HG02763 (cell line): ENCODE results near the gene RAB35.
"Not testable (repeated sequence)": the region's sequence is repeated elsewhere in the genome, so short reads cannot be mapped to it uniquely, and the experiment has no call there.

Experiments used
- ATAC-seq: cut with Tn5 transposase; IDR thresholded peaks from one replicate; pipeline ENCODE4 v1.9.1; 2021; ENCODE audit warnings: mild to moderate bottlenecking, moderate library complexity; ENCODE audit not compliant: unreplicated experiment

The RAB35 gene

DNA sequence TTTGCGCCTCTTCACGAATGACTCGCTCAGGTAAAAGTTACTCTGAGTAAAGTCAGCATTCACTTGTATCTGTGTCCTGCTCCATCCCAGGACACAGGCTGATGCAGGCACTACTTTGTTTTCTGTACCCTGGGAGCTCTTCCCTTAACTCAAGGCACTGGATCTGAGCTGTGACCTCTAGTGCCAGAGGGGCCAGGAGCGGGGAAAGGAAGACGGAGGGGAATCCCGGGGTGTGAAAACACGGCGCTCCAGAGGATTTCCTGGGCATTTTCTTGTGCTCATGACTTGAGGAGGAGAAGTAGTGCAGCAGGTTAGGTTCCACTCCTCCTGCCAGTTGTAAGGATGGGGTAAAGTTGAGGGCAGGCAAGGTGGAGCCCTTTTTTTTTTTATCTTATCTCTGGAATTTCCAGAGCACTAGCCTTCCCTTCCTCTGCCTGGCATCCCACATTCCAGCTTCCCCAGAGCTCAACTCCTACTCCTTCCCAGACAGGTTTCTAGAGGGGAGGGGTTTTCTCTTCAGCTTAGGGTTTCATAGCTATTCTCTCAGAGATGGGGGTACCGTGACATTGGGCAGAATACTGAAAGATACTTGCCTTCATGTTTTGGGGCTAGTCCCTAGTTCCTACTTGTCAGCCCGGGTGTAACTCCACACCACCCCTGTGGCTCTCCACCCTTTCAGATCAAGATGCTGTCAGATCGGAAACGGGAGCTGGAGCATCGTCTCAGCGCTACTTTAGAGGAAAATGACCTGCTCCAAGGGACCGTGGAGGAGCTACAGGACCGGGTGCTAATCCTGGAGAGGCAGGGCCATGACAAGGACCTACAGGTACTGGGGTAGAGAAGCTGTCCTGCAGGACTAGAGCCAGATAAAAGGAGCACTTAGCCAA lies 52.3 kb downstream of the RAB35 start:
- ATAC-seq: no peak

DNA sequence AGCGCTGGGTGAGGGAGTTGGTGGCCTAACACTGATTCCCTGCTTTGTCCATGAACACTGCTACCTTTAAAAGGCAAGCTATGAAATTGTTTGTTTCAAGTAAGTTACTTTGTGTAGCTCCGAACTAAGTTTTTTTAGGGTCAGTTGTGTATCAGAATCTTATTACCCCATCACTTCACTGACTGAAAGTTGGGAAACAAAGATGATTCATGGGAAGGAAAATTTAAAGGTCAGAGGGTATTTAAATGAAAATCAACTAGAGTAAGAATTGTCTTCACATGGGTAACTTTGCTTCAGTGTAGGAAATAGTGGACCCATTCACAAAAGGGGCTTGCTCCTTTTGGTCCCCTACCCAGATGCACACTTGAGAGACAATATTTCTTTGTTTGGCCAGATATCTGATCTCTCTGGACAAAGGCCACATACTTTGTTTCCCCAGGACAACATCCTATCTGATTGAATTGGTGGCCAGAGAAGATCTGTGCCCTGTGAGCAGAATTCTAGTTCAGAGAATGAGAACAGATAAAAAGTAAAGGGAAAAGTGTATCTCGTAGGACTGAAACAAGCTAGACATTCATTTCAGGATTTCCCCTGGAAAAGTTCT lies 53.5 kb downstream of the RAB35 start:
- no peak for ATAC-seq

DNA sequence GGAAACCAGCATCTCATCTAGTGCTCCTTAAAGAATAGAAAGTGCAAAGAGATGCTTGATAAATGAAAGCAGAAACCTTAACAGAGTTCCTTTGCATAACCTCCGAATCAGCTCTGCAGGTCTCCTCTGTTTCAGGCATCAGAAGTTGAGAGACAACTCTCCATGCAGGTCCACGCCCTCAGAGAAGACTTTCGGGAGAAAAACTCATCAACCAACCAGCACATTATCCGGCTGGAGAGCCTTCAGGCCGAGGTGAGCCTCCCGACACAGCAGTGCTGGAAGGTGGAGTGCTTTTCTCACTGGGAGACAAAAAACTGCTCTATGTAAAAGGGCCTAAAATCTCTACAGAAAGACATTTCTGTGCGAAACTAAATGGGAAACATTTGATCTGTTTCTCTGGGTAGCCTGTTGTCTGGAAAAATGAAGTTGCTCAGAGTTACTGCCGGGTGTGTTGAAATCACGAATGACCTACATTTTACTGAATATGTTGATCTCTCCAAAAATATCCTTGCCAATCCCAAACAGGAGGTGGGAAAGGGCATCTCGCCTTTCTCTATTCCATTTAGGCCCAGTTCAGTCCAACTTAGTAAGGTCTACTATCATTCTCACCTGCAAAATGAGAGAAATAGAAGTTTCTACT lies 54.9 kb downstream of the RAB35 start:
- no peak for ATAC-seq

DNA sequence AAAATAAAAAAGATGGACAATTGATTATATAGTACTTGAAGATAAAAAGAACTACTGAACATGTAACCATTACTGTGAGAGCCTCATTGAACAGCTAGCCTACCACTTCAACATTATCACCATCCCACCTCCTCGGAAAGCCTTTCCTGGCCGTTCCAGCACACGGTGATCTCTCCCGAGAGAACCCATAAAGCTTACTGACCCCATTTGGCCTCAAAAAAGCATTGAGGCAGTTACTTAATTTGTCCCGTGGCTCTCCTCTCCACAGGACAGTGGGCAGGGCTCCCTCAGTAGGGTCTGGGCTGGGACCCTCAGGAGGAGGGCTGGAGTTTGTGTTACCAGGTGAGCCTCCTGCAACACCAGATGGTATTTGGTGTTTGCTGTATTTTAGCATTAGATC lies 55.8 kb downstream of the RAB35 start:
- ATAC-seq: no peak

DNA sequence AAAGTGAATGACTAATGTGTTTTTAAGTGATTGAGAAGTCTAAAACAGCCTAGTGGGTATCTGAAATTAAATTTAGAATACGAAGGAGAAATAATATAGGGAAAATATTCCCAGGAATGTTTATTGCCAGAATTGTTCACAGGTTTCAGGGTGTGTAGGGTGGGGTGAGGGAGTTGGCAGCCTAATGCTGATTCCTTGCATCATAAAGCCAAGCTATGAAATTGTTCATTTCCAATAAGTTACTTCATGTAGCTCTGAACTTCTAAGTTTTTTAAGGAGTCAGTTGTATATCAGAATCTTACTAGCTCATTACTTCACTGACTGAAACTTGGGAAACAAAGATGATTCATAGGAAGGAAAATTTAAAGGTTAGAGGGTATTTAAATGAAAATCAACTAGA lies 56.4 kb downstream of the RAB35 start:
- no peak for ATAC-seq

DNA sequence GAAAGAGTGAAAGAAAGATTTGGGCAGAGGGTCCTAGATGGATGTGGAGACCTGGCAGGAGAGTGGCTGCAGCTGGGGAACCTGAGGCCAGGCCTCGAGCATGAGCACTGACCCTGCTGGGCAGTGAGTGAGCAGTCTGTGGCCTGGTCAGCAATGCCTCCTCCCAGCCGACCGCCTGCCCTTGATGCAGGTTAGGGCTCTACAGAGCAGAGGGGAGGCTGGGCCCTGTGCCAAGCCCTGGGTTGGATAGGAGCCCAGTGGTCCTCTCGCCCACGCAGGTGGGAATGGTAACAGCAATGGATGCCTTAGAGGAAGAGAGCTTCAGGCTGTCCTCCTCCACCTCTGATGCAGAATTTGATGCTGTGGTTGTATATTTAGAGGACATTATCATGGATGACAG lies 59.8 kb downstream of the RAB35 start:
- no peak for ATAC-seq

DNA sequence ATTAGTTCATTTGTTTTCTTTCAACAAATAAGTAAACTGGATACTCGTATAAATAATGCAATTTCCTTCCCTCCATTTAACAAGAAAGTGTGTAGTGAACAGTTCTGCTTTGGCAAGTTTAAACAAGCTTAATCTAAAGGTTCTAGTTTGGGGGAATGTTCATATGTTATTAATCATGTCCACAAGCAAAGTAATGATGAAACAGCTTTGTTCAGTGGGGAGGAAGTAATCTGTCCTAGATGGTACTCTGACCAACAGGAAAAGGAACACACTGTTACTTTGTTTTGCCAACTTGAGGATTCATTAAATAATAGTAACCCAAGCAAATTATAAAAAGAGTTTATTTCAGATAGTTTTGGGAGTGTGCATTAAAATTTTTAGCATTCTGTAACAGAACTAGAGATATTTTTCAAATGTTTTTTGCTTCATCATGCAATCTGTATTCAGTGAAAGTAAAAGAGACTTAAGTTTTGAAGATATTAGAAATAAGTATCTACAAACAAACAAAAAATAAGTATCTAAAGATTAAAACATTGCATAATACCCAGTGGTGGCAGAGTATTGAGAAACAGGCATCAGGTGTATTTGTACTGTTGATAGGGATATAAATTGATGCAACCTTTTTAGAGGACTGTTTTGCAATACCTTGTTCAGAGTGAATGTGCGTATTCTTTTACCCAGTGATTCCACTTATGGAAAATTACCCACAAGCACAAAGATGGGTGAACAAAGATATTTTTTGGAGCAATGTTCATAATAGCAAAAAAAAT lies 61.1 kb downstream of the RAB35 start:
- no peak for ATAC-seq

DNA sequence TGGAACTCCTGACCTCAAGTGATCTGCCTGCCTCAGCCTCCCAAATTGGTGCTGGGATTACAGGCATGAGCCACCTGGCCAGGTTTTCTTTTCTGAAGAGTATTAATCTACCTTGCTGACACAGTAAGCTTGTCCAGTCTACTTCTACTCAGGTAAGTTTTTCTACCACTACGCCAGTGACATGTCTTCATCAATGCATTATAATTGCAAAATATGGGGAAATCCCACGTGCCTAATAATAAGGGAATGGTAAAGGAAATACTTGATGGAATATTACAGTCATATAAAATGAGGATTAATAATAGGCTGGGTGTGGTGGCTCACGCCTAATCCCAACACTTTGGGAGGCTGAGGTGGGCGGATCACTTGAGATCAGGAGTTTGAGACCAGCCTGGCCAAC lies 62.3 kb downstream of the RAB35 start:
- no peak for ATAC-seq

DNA sequence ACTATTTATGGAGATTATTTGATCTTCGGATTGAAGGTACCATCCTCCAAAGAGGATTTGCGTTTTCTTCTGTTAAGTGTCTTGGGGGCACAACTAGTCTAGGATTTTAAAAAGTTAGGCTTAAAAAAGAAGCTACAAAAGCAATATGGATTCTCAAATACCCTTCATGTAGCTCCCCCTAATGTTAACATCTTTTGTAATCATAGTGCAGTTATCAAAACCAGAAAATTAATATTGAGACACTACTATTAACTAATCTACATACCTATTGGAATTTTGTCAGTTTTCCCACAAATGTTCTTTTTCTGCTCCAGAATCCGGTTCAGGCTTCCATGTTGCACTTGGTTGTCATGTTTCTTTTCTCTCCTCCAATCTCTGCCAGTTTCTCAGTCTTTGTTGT lies 65.0 kb downstream of the RAB35 start:
- ATAC-seq: no peak

DNA sequence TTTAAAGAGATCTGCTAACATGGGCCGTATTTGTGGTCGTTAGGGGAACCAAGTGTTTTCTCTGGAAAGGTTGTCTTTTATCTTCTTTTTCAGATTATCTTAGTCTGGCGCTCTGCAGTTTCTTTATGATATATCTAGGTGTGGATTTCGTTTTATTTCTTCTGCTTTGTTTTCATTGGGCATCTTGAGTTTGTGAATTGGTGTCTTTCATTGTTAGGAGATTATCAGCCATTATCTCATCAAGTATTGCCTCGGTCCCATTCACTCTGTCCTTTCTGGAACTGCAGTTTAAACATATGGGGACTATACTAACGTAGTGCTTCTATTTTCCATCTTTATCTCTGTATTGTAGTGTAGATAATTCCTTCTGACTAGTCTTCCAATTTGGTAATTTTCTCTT lies 67.1 kb downstream of the RAB35 start:
- no peak for ATAC-seq

DNA sequence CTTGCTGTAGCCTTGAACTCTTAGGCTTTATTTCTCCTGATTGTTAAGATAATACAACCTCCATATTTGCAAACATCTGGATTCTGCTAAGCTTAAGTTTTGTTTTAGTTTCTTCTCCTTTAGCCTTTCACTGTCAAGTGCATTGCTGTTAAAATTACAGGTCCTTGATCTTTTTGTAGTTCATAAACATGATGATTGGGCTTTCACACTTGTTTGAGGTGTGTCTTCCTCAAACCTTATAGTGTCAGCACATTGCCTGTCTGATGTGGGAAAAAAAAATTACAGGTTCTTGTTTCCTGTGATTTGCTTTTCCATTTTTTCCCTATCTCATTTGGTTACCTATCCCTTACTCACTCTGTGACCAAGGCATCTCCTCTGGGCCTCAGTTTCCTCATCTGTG lies 68.3 kb downstream of the RAB35 start:
- no peak for ATAC-seq

DNA sequence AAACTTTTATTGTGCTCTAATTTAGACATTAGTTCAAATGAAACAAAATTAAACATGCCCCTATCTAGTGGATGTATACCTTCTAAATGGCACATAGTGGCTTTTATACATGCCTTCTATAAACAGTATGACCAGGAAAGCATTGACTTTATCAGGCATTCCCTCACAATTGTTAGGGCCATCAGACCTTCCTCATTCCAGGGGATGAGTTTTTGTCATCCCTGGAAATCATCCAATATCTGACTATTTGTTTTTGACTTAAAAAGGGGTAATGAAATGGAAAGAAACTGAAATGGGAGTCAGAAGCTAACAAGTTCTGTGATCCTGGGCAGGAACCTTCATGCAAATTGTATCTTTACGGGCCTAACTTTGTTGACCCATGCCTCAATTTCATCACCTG lies 69.5 kb downstream of the RAB35 start:
- no peak for ATAC-seq

DNA sequence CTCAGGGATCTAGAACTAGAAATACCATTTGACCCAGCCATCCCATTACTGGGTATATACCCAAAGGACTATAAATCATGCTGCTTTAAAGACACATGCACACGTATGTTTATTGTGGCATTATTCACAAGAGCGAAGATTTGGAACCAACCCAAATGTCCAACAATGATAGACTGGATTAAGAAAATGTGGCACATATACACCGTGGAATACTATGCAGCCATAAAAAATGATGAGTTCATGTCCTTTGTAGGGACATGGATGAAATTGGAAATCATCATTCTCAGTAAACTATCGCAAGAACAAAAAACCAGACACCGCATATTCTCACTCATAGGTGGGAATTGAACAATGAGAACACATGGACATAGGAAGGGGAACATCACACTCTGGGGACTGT lies 71.2 kb downstream of the RAB35 start:
- not testable (repeated sequence) for ATAC-seq
